Kidney (tissue), 14 donors: ENCODE results near the gene CD2BP2. TPM values are rescaled to one million over a fixed set of nuclear protein-coding genes. Genes with fewer than 3 reads are reported as not detected.

Source experiments
- DNase-seq, 5 donors: peaks; one replicate each; pipeline ENCODE4 v3.0.0-alpha.2; 2013 to 2020
- FAIRE-seq: peaks from 2 replicates; lab custom pipeline; 2012; peaks lifted over from hg19 to GRCh38; lab: Jason Lieb, UNC
- H3K27ac ChIP-seq, 2 donors: one replicate each; pipeline ENCODE4 v1.7.0; 2013; ENCODE audit warnings: low read depth in 2 of 2, low read length in 2 of 2, inconsistent platforms in 1 of 2
- H3K27me3 ChIP-seq: one replicate; pipeline ENCODE4 v1.7.1; 2013; ENCODE audit warnings: low read length, inconsistent platforms; ENCODE audit not compliant: control insufficient read depth, insufficient read depth
- H3K36me3 ChIP-seq, 3 donors: one replicate each; pipeline versions ENCODE4 v1.7.0 to v1.7.1; 2013; ENCODE audit warnings: low read length in 3 of 3, control low read depth in 1 of 3, inconsistent platforms in 1 of 3; ENCODE audit not compliant: insufficient read depth in 3 of 3, control insufficient read depth in 2 of 3
- H3K4me1 ChIP-seq, 3 donors: one replicate each; pipeline versions ENCODE4 v1.7.0 to v1.7.1; 2013; ENCODE audit warnings: low read length in 3 of 3, inconsistent platforms in 1 of 3, low read depth in 1 of 3; ENCODE audit not compliant: control insufficient read depth in 2 of 3, insufficient read depth in 2 of 3
- H3K4me3 ChIP-seq, 3 donors: one replicate each; pipeline versions ENCODE4 v1.7.0 to v1.8.1; 2013; ENCODE audit warnings: low read length in 3 of 3, control low read depth in 1 of 3, inconsistent platforms in 1 of 3
- H3K9ac ChIP-seq, 3 donors: one replicate each; pipeline versions ENCODE4 v1.7.0 to v1.7.1; 2013; ENCODE audit warnings: low read length in 3 of 3, control low read depth in 1 of 3, inconsistent platforms in 1 of 3
- H3K9me3 ChIP-seq, 3 donors: one replicate each; pipeline versions ENCODE4 v1.7.0 to v1.7.1; 2013; ENCODE audit warnings: low read length in 3 of 3, control low read depth in 1 of 3, inconsistent platforms in 1 of 3; ENCODE audit not compliant: control insufficient read depth in 2 of 3, insufficient read depth in 1 of 3
- CTCF ChIP-seq: IDR thresholded peaks from 3 replicates; pipeline ENCODE4 v1.5.1; 2012; ENCODE audit warnings: mild to moderate bottlenecking, moderate library complexity, borderline replicate concordance; ENCODE audit not compliant: insufficient read depth; ENCODE audit errors: extremely low read depth
- intact Hi-C: fragments of 100-400 bp; cut with DNase I; formaldehyde crosslinking; loops from one replicate; pipeline ENCODE4 v1.11.1; 2022
- polyA plus RNA-seq: library from polyadenylated mRNA; stranded (reverse); fragments of 350-450 nt; fragmentation: Illumina TruSeq; extraction: RNeasy Lipid Tissue Mini Kit (QIAGEN cat#74804); gene quantifications from one replicate; pipeline ENCODE4 v1.2.3, GENCODE V29; 2014; ENCODE audit warnings: low read depth, low replicate concordance; ENCODE audit not compliant: insufficient read depth
- total RNA-seq: library from RNA; stranded (reverse); fragmentation: NEBNext Ultra II Directional; extraction: Animal tissue kit (Norgen Biotek cat#: 25700); gene quantifications from one replicate; pipeline ENCODE4 v1.2.1, GENCODE V29; 2021
- donor health status: control.
- donor health status: control.
- donor health status: control.
- donor health status: control.
- donor health status: control.
- donor health status: DM: yes; HTN: yes; CAD: no.
- donor health status: Normal renal cell carcinoma (clear cell type).

Gene CD2BP2
- total and polyA plus RNA-seq, 2 donors from 2014 or later: 61.8 to 68.1 TPM

- H3K27me3 ChIP-seq: no peaks in the 10 kb centered on the region
- H3K9ac ChIP-seq: no peak overlapping the region
- H3K9me3 ChIP-seq: no peaks in the 10 kb centered on the region
- H3K4me3 ChIP-seq: no peak overlapping the region
- FAIRE-seq: no peak
- no peak overlapping the region for H3K27ac ChIP-seq
- peaks cover 0 to 25% (median 10%) of the 10 kb centered on the region in 3 donors for H3K4me1 ChIP-seq
- peaks cover 2 to 20% (median 19%) of the 10 kb centered on the region in 3 donors for H3K36me3 ChIP-seq
- intact Hi-C loops: no loop called here
- no peak for DNase-seq
- TF ChIP-seq CTCF: no peak
Measured at GRCh38 chr16:30358577-30358936, 3.4 kb upstream of the CD2BP2 start.

- Histone ChIP-seq H3K36me3 (peaks cover 2 to 22% (median 15%) of the 10 kb centered on the region in 3 donors), H3K9me3 (no peaks in the 10 kb centered on the region), H3K27me3 (no peaks in the 10 kb centered on the region), H3K4me3 (no peak overlapping the region), H3K9ac (no peak overlapping the region), H3K27ac (no peak overlapping the region), H3K4me1 (peaks cover 0 to 25% (median 10%) of the 10 kb centered on the region in 3 donors)
- intact Hi-C loops: no loop called here
- FAIRE-seq (no peak), DNase-seq (peak in 1 of 5 donors; percentile 67)
- TF ChIP-seq CTCF: no peak
Measured at GRCh38 chr16:30357715-30358576, 2.8 kb upstream of the CD2BP2 start.

GRCh38 chr16:30357085-30357714 lies 2.1 kb upstream of the CD2BP2 start:
- DNase-seq (peak in 1 of 5 donors; percentile 21), FAIRE-seq (no peak)
- H3K27ac ChIP-seq: no peak overlapping the region
- intact Hi-C loops: no loop called here
- TF ChIP-seq CTCF: no peak
- no peaks in the 10 kb centered on the region for H3K27me3 ChIP-seq
- no peak overlapping the region for H3K9ac ChIP-seq
- H3K9me3 ChIP-seq: no peaks in the 10 kb centered on the region
- peaks cover 2 to 30% (median 14%) of the 10 kb centered on the region in 3 donors for H3K36me3 ChIP-seq
- no peak overlapping the region for H3K4me3 ChIP-seq
- H3K4me1 ChIP-seq: peaks cover 0 to 29% (median 16%) of the 10 kb centered on the region in 3 donors
